HAP-1 (cell line): ENCODE data around the gene HMX1.

ENCODE experiments used
- DNase-seq, 2 experiments: peaks; one replicate each; pipeline ENCODE4 v3.0.0-alpha.2; 2016 to 2020; ENCODE audit warnings: low spot score in 2 of 2
- H3K27me3 ChIP-seq: fragments of 250-450 bp; sonication (Bioruptor Pico); 2 replicates; pipeline ENCODE4 v1.5.1; 2020; ENCODE audit warnings: low read depth, mild to moderate bottlenecking, moderate library complexity
- H3K36me3 ChIP-seq: fragments of 250-450 bp; sonication (Bioruptor Pico); replicated peaks from 2 replicates; pipeline ENCODE4 v1.5.1; 2020; ENCODE audit warnings: mild to moderate bottlenecking
- H3K4me1 ChIP-seq: fragments of 250-450 bp; sonication (Bioruptor Pico); 2 replicates; pipeline ENCODE4 v1.5.1; 2020; ENCODE audit warnings: mild to moderate bottlenecking
- H3K4me3 ChIP-seq: fragments of 250-450 bp; sonication (Bioruptor Pico); 2 replicates; pipeline ENCODE4 v1.5.1; 2020; ENCODE audit warnings: mild to moderate bottlenecking, moderate library complexity
- H3K9me3 ChIP-seq: fragments of 250-450 bp; sonication (Bioruptor Pico); 2 replicates; pipeline ENCODE4 v1.5.1; 2020; ENCODE audit warnings: mild to moderate bottlenecking, moderate library complexity
- in situ Hi-C: fragments of 300-500 bp; cut with MboI; formaldehyde crosslinking; loops from 3 replicates; pipeline ENCODE4 v1.14.3; 2020; ENCODE audit warnings: low sequenced_read_pairs, inconsistent platforms, mixed read lengths

HMX1 gene

GRCh38 chr4:8892556-8893226 is 21.1 kb upstream of the HMX1 start:
- in situ Hi-C loops, result no loop called here
- no peaks in the 10 kb centered on the region for H3K36me3 ChIP-seq
- no peak overlapping the region for H3K4me3 ChIP-seq
- no peaks in the 10 kb centered on the region for H3K9me3 ChIP-seq
- H3K4me1 ChIP-seq, result no peaks in the 10 kb centered on the region
- H3K27me3 ChIP-seq, result peaks cover 56% of the 10 kb centered on the region
- DNase-seq, result no peak

GRCh38 chr4:8891646-8892555 is 20.3 kb upstream of the HMX1 start:
- in situ Hi-C loops, result no loop called here
- H3K36me3 ChIP-seq, result no peaks in the 10 kb centered on the region
- DNase-seq, result no peak
- peaks cover 2% of the 10 kb centered on the region; the same call in 1 of the 2 replicates for H3K9me3 ChIP-seq
- H3K4me3 ChIP-seq, result no peak overlapping the region
- peaks cover 56% of the 10 kb centered on the region for H3K27me3 ChIP-seq
- H3K4me1 ChIP-seq, result no peaks in the 10 kb centered on the region

GRCh38 chr4:8891255-8891645 is 19.6 kb upstream of the HMX1 start:
- DNase-seq, result no peak
- Histone ChIP-seq H3K4me3 (no peak overlapping the region), H3K4me1 (no peaks in the 10 kb centered on the region), H3K36me3 (no peaks in the 10 kb centered on the region), H3K27me3 (peaks cover 54% of the 10 kb centered on the region), H3K9me3 (peaks cover 4% of the 10 kb centered on the region; the same call in 1 of the 2 replicates)
- in situ Hi-C loops, result no loop called here

DNA sequence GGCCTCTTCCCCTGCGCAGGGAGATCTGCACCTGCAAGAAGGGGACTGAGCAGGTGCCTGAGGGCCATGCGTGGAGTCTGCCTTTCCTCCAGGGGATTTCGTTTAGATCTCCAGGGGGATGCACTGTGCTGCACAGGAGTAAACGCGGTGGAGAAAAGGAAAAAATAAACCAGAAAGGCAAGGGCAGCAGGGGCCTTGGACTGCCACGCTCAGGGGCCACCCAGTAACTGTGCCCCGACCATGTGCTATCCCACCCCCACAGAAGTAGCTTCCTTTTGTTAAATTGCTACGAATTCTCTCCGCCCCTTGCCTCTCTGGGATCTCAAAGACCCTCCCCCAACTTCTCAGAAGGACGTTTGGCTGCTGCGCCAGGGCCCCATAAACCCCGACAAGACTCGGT is 17.2 kb upstream of the HMX1 start:
- H3K9me3 ChIP-seq, result peaks cover 4% of the 10 kb centered on the region; the same call in 1 of the 2 replicates

GRCh38 chr4:8886612-8887406 is 15.2 kb upstream of the HMX1 start:
- DNase-seq, result no peak
- peaks cover 4% of the 10 kb centered on the region; the same call in 1 of the 2 replicates for H3K9me3 ChIP-seq
- no peaks in the 10 kb centered on the region for H3K36me3 ChIP-seq
- no peaks in the 10 kb centered on the region for H3K4me1 ChIP-seq
- no peak overlapping the region for H3K4me3 ChIP-seq
- H3K27me3 ChIP-seq, result peaks cover 28% of the 10 kb centered on the region
- in situ Hi-C loops, result no loop called here

More for the DNA sequence above, 17.2 kb upstream of the HMX1 start:
- H3K4me3 ChIP-seq, result no peak overlapping the region
- DNase-seq, result no peak
- peaks cover 44% of the 10 kb centered on the region for H3K27me3 ChIP-seq
- no peaks in the 10 kb centered on the region for H3K4me1 ChIP-seq
- in situ Hi-C loops, result no loop called here
- H3K36me3 ChIP-seq, result no peaks in the 10 kb centered on the region

DNA sequence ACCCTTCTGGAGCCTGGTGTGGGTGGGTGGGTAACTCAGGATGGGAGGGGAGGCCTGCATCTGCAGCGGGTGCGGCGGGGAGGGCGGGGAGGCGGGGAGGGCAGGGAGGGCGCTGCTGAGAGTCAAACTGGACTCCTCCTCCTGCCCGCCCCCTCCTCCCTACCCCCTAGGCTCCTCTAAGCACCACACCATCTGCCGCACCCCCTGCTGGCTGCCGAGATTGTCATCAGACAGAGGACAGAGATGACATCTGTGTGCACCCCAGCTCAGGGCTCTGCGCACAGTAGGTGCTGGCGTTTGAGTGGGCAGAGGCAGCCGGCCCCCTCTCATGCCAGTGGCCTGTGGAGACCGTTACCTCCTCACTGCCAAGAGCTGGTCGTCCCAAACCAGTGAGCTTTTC is 10.6 kb upstream of the HMX1 start:
- Histone ChIP-seq H3K4me1 (no peaks in the 10 kb centered on the region), H3K36me3 (no peaks in the 10 kb centered on the region), H3K9me3 (peaks cover 4% of the 10 kb centered on the region; the same call in 1 of the 2 replicates), H3K27me3 (peaks cover 18% of the 10 kb centered on the region), H3K4me3 (no peak overlapping the region)
- in situ Hi-C loops, result no loop called here
- no peak for DNase-seq

DNA sequence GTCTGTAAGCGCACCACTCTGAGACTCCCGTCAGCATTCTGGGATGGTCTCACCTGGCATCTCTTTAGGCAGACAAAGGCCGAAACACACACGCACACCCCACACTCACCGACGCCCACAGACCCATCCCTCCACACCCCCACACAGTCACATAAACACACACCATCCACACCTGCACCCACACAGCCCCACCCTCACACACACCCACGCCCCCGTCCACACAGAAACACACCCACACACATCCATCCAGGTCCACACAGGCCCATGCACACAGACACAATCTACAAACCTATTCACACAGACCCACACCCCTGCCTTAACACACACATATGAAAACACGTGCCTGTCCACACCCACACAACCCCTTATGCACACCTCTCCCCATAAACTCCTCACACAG is 9.2 kb upstream of the HMX1 start:
- H3K4me3 ChIP-seq, result no peak overlapping the region
- DNase-seq, result no peak
- H3K27me3 ChIP-seq, result peaks cover 28% of the 10 kb centered on the region
- in situ Hi-C loops, result no loop called here
- no peaks in the 10 kb centered on the region for H3K36me3 ChIP-seq
- H3K4me1 ChIP-seq, result no peaks in the 10 kb centered on the region
- H3K9me3 ChIP-seq, result no peaks in the 10 kb centered on the region

GRCh38 chr4:8879574-8879973 is 7.9 kb upstream of the HMX1 start:
- H3K27me3 ChIP-seq, result peaks cover 39% of the 10 kb centered on the region
- no peaks in the 10 kb centered on the region for H3K4me1 ChIP-seq
- in situ Hi-C loops, result no loop called here
- no peak for DNase-seq
- H3K36me3 ChIP-seq, result no peaks in the 10 kb centered on the region
- no peak overlapping the region for H3K4me3 ChIP-seq
- H3K9me3 ChIP-seq, result no peaks in the 10 kb centered on the region

DNA sequence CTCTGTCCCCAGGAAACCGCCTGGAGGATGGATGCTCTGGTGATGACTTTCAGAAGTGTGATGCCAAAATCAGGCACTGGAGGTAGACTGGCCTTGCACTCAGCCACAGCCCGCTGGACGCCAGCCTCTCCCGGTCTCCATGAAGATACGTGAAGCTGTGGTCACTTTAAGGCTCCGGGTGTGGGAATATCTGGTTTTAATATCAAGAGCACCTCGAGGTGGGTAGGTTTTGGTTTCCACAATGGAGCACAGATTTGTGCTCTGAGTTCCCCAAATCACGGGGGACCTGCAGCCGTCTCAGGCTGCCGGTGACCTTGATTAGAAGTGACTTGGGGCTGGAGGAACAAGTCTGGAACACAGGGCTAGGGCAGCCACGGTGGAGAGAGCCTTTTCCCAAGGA is 6.8 kb upstream of the HMX1 start:
- no peaks in the 10 kb centered on the region for H3K4me1 ChIP-seq
- H3K36me3 ChIP-seq, result no peaks in the 10 kb centered on the region
- in situ Hi-C loops, result no loop called here
- DNase-seq, result no peak
- peaks cover 43% of the 10 kb centered on the region for H3K27me3 ChIP-seq
- no peak overlapping the region for H3K4me3 ChIP-seq
- no peaks in the 10 kb centered on the region for H3K9me3 ChIP-seq

GRCh38 chr4:8877780-8878040 is 6.1 kb upstream of the HMX1 start:
- Histone ChIP-seq H3K4me3 (no peak overlapping the region), H3K27me3 (peaks cover 46% of the 10 kb centered on the region), H3K36me3 (no peaks in the 10 kb centered on the region), H3K9me3 (no peaks in the 10 kb centered on the region), H3K4me1 (no peaks in the 10 kb centered on the region)
- no peak for DNase-seq
- in situ Hi-C loops, result no loop called here

DNA sequence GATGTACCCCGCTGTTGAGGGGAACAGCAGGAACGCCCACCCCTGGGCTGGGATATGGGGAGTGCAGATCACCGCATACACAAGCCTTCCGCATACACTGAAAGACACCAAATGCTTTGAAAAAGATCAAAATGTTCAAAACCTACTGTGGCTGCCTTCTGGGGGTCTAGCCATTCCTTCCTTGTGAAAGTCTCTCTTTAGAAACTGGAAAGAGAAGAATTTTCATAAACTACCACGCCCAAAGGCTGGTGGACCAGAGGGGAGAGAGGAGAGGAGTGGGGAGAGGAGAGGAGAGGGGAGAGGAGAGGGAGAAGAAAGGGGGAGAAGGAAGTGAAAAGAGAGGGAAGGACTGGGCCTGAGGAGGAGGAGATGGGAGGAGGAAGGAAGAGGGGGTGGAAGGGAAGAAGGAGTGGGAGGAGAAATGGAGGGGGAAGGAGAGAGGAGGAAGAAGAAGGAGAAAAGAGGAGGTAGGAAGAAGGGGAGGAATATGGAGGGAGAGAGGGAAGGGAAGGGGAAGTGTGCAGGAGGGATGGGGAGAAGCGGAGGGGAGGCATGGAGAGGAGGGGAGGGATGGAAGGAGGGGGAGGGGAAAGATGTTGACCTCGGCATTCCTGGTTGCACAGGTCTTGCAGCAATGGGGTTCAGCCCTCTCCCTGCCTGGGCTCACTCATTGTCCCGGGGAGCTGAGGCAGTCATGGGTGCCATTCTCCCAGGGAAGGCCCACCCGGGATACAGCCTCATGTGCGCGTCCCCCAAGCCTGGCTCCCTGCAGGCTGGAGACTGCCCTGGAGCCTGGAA is 5.5 kb upstream of the HMX1 start:
- no peak for DNase-seq
- Histone ChIP-seq H3K27me3 (peaks cover 51% of the 10 kb centered on the region), H3K9me3 (no peaks in the 10 kb centered on the region), H3K4me3 (no peak overlapping the region), H3K36me3 (no peaks in the 10 kb centered on the region), H3K4me1 (no peaks in the 10 kb centered on the region)
- in situ Hi-C loops, result no loop called here

DNA sequence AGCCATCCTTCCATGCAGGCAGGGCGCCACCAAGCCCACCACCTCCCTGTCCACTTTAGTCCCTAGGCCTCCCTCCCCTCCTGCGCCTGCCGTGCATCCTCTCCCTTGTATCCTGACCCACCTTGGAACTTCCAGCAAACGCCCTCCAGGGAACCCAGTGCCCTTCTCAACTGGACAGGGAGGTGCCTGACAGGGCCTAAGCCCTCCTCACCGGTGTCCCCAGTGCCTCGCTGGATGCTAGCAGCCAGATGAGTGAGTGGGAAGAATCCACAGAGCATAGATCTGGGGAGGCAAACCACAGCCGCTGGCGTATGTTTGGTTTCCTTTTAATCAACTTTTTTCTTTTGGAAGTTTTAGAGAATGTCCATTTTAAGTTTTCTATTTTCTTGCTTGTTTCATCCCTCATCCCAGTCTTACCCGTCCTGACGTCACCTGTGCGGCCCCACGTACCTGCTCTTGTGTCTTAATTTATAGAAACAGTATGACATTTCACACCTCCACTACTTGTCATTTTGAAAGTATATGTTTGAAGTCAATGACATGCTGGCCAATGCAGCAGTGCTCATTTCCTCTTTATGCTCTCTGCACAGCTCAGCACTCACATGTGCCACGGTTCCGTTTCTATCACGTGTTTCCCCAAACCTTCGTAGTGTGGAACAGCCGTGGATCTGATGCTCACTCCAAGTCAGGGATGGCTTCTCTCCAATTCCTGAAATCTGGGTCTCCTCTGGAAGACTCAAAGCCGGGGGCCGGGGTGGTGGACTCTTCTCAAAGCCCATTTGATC is 3.4 kb upstream of the HMX1 start:
- Histone ChIP-seq H3K36me3 (no peaks in the 10 kb centered on the region), H3K4me1 (no peaks in the 10 kb centered on the region), H3K4me3 (no peak overlapping the region), H3K9me3 (no peaks in the 10 kb centered on the region), H3K27me3 (peaks cover 61% of the 10 kb centered on the region)
- no peak for DNase-seq
- in situ Hi-C loops, result no loop called here
